Stimulated activated CD8-positive, alpha-beta memory T cell treated with anti-CD3 and anti-CD28 coated beads, Interleukin-2, amount 100 ng/mL, for 1 hour (primary cell): ENCODE data around the gene TRIP12.
"Not testable (repeated sequence)": the region's sequence is repeated elsewhere in the genome, so short reads cannot be mapped to it uniquely, and the experiment has no call there.

Source experiments
- DNase-seq, 2 donors: peaks; one replicate each; pipeline ENCODE4 v3.0.0-alpha.2; 2020; ENCODE audit warnings: low read depth in 2 of 2

The TRIP12 gene

DNA sequence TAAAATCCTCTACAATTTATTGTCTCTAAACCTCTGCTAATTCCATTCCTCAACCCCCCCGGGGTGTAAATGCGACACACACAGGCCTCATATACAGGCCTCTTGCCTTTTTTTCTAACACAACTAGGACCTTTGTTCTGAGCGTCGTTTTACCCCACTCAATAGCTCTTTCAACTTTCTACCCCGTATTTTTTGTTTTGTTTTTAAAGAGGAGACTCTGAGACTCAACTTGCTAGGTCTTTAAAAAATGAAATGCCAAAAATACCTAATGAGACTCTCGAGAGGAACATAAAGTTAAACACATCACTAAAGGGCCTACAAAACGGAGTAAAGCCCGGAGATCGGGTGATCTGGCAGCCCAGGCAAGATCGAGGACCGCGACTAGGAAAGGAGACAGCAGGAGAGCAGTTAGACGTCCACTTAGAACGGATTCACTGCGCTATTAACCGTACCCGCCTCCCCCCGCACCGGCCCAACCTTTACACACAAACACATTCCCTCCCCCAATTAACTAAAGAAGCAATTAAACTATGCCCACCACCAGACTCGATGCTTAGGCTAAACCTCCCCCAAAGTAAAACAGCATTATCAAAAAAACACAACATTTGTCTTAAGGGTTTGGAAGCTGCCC, 1.7 kb downstream of the TRIP12 start:
- no peak for DNase-seq

DNA sequence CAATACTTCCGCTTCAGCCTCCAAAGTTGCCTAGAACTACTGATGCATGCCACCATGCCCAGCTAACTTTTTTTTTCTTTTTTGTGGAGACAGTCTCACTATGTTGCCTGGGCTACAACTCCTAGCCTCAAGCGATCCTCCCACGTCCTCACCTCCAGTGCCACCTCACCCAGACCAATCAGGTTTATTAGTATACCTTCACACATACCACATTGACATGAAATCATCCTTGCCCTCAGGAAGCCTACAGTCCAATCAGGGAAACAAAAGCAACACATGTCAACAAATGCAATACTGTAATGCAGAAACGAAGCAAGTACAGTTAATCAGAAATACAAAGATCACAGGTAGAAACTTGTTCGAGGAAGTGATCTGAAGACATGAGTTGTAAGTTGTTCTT, 4.0 kb downstream of the TRIP12 start:
- no peak for DNase-seq

DNA sequence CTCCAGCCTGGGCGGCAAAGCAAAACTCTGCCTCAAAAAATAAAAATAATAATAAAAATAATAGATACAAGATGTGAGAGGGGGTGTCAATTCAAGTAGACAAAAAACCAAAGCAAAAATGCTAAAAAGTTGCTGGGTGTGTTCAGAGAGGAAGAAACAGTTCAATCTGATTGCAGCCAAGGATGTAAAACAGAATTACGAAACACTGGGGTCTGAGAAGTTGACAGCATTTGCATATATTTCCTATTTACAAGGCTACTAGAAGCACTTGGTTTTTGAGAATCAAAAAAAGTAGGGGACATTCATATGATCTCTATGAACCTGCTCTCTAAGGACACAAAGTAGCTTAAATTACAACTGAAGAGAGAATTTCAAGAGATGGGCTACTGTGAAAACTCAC, 7.6 kb downstream of the TRIP12 start:
- no peak for DNase-seq

DNA sequence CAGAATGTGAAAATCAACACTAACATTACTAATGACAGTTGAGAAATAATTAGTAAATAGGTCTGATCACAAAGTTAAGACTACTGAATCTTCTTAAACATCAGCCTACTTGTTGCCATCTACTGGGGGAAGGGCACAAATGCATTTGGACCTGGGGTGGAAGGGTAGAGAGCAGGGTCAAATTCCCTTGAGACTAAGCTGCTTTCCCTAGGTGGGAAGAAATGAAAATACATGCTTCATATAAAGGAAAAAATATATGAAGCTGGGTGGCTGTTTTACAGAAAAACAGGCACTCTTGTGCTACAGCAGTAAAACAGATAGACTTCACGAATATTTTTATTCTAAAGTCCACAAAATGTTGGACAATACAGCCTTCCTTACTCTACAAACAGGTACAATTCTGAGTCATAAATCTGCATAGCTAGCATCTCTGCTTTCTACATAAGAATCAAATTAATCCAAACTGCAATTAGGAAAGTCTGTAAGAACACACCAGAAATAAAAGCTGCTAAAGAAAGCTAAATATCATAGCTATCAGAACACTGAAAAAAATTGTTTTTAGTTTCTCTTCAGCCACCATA, 10.9 kb downstream of the TRIP12 start:
- DNase-seq, result no peak

DNA sequence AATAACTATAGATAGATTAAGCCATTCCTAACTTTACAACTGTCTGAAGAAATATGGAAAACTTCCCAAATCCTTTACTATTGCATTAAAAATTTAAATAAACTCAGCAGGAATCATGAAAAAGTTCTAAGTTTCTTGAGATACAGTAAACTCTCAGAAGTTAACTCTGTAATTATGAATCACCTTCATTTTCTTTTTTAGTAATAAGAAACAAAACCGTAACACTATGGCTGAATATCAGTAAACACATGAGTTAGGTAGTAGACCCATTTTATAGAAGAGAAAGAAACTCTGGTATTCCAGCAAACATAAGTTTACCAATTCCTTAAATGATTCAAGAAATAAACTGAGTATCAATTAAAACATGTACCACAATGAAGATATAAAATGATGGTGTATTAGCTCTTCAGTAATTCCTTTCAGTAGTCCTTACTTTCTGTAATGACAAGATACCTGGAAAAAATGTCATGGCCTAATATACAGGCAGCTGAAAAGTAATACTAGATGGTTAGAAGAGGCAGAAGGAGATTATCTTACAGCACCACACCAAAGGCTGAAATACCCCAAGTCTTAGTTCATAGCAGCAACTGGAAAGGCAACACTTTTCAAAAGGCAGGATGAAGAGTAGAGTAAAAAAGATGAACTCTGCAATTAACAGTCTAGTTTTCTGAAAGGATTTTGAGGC, 11.5 kb downstream of the TRIP12 start:
- DNase-seq, result no peak

DNA sequence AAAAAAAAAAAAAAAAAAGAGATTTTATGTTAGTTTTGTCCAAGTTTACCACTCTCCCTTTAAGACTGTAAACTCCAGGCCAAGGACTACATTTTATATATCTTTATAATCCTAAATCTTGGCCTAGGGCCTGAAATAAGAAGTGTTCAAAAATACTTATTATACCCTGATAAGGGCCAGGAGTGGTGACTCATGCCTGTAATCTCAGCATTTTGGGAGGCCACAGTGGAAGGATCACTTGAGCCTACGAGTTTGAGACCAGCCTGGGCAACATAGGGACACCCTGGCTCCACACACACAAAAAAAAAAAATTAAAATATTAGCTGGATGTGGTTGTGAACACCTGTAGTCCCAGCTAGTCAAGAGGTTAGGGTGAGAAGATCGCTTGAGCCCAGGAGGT, 12.7 kb downstream of the TRIP12 start:
- no peak for DNase-seq

DNA sequence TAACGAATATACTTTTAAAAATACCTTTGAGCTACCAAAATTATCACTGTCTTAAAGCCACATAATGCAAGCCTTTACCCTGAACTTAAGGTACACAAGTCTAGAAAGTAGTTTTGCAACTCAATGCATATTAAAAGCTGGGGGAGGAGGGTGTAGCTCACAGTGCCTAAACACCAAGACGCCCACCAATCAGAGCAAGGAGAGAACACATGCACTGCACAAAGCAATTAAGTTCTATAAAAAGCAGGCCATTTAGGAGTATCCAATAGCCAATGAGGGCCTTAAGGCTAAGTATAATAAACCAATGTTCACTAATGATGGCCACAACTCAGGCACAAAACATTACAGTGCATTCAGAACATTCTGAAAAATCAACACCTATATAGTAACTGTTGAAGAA, 16.2 kb downstream of the TRIP12 start:
- no peak for DNase-seq

DNA sequence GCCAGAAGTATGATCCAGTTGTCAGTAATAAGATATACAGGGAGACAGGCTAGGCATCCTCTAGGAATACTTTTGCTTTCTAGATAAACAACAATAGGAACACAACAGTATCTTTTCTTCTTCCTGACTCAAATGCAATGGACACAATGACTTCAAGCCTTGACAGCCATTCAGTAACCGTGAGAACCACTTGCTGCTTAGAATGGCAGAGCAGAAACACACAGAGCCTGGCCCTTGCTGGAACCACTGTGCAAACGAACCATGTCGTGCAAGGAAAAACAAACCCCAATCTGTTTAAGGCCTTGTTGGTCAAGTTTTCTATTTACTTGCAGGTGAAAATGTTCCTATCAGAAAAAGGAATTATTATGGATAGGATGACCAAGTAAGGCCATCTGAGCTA, 18.8 kb downstream of the TRIP12 start:
- DNase-seq, result no peak

DNA sequence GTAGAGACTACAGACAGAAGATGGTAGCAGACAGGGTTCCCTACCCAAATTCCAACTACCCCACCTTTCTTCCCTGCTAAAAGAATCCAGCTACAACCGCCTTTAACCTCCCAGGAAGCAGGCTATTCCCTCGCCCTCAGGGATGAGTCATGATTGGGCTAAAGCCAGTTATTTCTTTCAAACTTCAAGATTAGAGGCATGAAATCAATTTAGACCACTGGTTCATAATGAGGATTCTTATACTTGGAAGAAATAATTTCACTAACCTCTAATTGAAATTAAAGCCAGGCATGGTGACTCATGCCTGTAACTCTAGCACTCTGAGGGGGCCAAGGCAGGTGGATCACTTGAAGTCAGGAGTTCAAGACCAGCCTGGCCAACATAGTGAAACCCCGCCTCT, 20.0 kb downstream of the TRIP12 start:
- DNase-seq, result no peak

DNA sequence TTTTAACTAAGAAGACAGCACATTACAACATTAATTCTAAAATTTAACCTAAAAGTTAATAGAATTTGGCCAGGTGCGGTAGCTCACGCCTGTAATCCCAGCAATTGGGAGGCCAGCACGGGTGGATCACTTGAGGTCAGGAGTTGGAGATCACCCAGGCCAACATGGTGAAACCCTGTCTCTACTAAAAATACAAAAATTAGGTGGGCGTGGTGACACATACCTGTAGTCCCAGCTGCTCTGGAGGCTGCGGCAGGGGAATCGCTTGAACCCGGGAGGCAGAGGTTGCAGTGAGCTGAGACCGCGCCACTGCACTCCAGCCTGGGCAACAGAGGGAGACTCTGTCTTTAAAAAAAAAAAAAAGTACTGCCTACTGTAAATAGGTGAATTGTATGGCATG, 21.3 kb downstream of the TRIP12 start:
- not testable (repeated sequence) for DNase-seq

DNA sequence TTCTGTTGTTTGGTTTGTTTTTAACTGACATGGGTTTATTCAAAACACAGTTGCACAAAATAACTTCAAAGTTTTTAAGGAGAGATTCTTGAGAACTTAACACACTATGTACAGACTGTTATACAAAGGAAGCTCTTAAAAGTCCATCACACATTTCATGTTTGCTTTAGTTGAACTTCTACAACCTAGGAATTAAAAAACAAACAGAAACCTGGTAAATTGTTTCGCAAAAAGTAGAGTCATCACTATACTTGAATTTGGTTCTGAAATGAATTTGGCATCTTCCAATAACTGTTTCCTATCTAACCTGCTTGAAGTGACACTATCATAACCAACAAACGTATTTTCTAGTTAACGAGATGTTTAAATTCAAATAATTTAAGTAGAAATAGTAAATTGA, 21.8 kb downstream of the TRIP12 start:
- no peak for DNase-seq

DNA sequence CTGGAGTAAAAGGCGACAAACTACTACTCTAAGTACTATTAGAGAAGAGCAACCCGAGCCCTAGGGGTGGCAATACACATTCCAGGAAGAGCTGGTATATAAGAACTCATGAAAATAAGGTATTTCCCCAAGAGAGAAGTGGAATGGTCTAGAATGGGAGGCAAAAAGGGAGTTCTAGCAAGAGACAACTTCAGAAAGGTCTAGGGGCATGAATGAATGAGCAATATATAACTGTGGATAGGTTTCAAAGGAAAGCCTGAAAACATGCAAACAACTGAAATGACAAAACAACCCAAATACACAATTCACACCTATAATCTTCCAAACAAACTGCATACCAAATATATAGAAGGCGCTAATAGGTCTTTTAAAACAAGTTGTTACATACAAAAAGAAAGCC, 22.2 kb downstream of the TRIP12 start:
- DNase-seq, result no peak

DNA sequence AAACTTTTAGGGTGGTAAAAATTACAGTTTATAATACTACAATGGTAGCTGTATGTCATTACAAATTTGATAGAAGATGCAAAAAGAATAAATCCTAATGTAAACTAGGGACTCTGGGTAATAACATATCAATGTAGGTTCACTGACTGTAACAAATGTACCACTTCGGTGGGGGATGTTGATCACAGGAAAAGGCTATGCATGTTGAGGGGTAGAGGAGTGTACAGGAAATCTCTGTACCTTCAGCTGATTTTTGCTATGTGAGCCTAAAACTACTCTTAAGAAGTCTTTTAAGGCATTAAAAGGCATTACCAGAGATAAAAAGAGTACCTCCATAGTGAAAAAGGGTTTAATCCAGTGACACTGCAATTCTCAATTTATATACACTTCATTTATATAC, 25.0 kb downstream of the TRIP12 start:
- DNase-seq, result no peak

DNA sequence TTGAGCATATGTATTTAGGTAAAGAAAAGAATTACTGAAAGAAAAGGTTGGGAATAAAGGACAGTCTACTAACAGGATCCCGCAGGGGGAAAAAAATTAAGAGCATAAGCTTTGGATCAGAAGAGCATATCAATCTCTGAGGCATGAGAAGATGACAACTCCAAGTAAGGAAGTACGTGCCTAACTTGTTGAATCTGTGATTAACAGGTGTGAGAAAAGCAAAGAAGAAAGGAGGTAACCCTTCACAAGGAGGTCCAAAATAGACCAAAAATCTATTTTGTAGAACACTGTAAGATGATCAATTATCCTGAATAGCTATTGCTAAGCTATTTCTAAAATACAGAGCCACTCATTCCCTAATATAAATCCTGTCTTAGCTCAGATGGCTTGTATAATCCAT, 32.8 kb downstream of the TRIP12 start:
- DNase-seq, result no peak

DNA sequence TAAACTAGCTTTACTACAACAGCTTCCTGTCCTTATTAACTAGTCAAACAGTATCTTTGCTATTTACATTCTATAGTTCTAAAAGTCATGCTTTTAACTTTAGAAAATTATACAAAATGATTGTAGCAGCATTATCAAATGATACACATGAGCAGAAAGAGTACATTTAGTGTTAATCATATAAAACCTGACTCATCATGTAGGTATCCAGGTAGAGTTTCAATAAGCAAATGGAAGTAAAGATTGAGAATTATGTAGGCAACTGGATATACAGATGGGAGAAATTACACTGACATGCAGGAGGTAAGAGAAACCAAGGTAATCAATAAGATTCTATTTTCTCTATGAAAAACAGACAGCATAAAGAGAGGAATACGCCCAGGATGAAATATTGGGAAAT, 33.8 kb downstream of the TRIP12 start:
- no peak for DNase-seq

DNA sequence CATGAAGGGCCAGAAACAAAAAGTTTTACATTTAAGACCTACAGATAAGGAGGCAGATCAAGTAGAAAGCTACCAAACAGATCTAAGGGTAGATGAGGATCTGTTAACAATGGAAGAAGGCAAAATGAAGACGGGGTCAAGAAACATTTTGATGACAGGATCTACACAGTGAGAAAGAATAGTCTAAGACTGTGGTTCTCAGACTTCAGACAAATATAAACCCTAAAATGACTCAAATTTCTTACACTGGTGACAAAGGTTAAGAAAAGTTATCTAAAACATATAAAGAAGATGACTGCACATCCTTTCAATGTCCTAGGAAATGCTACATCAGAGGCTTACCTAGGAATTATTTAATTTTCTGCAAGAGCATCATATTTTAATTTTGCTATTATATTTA, 34.4 kb downstream of the TRIP12 start:
- DNase-seq, result no peak

DNA sequence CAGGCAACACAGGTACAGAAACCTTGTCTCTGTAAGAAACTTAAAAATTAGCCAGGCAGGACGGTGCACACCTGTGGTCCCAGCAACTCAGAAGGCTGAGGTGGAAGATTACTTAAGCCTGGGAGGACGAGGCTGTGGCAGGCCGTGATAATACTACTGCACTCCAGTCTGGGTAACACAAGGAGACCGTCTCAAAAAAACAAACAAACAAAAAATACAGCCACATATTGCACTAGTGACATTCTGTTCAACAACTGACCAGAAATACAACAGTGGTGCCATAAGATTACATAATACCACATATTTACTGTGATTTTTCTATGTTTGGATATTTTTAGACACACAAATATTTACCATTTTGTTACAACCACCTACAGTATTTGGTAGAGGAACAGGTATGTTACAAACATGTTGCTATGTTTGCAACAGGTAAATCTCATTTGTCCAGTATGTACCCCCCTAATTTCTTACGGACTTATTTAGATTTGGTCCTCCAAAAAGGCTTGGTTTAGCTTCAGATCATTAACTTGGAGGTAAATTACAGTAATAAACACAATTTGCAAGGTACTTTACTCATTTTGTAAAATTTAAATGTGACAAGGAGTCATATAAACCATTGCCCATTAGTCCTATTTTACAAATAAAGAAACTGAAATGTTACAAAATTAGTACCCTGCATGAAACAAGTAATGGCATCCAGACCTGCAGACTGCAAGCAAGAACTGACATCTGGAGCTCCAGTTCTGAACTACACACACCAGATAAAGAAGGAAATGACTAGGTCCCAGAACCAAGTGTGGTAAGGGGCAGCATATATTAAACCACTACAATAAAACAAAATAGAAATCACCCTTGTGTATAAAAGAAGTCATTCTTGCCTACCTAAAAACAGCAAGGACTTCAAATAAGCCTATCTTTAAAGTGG, 36.8 kb downstream of the TRIP12 start:
- no peak for DNase-seq

DNA sequence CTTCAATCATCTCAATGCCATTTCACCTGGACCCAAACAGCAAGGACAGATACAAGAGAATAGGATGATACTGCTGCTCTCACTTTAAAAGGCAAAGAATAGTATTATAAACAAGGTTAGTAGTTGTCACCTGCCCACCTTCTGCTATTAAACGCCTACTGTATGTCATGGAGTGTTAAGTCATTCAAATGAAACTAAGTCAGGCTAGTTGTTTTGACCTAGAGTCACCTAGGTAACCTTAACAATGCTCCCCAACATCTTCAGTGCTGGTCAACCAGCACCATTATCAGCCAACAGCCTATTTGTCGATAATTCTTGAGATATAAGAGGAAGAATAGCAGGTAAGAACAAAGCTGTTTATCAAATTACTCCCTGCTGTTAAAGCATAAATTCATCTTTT, 39.2 kb downstream of the TRIP12 start:
- DNase-seq, result no peak

DNA sequence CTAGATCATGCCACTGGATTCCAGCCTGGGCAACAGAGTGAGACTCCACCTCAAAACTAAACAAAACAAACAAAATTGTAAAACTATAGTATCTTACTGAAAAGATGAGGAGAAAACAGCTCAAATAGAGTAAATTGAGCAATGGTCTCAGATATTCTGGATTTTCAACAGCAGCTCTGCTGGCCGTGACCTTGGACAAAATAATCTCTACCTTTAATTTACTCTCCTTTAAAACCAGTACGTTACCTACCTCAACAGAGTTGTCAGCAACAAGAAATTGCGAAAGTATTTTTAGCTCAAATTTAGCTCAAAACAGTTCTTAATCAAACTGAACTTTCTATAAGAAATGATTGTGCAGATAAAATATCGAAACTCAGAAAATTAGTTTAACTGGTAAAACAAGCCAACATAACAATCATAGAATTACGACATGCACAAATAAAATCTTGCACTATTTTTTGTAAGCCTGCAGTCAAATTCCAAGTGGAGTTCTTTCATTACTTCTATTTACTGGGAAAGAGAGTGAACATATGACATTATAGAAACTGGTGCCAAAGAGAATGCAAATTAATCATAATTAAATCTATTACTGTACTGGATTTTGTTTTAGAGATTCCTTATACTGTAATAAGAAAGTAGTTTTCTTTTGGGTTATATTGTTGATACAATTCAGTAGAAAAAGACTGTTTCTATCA, 40.8 kb downstream of the TRIP12 start:
- no peak for DNase-seq

DNA sequence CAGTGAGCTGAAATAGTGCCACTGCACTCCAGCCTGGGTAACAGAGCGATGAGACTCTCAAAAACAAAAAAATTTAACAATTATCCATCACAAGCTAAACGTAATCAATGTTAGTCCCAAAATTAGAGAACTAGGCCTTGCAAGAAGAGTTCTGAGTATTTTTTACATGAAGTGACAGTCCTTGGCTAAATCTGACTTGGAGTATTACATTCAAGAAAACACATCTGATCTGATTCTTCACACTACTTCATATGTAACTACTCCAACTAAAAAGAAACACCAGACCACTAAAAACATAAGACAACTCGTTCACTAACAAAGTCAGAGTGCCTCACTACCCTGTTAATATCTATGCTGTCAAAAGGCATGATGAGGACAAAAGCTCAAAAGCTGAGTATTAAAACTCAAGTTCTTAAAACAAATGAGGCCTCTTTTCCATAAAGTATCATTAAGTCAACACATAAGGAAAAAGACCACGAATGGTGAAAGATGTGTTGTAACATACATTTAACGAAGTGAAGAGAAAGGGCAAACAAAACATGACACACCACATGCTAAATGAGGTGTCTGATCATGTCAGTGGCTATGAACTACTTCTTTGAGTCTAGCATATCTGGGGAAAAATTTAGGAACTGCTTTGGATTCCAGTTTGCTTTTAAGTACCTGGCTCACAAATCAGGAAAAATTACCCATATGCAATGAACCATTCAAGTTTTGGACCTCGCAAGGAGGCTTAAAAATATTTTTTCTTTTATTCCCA, 42.4 kb downstream of the TRIP12 start:
- no peak for DNase-seq

DNA sequence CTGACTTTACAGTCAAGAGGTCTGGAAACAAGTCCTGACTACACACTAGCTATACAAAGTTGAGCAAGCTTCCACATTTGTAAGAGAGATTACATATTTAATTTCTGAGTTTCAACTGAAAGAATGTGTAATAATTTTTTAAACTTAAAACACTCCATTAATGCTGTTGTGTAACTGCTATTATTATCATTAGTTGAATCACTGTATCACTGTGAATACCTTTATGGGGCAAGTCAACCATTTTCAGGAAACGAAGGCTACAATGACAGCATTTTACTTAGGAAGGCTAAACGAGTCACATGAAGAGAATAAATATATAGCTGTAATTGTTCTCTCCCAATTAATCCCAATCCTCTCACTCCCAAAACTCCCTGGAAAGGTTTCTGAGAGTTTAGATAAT, 46.3 kb downstream of the TRIP12 start:
- DNase-seq, result no peak
